ENCODE data around the gene MAPKAPK2.

- TF ChIP-seq ZNF274 (IDR thresholded peaks at IDR 0.05; ENCODE audit: low read depth, low read length) (no peak), SUZ12 (IDR thresholded peaks at IDR 0.05; ENCODE audit: extremely low read depth, insufficient read depth, insufficient read length) (no peak)
Measured at GRCh38 chr1:206751891-206752290, 67.2 kb downstream of the MAPKAPK2 start.
